Liver (tissue), 3 donors: Measurements from ENCODE around the gene MIEF2.

Experiments used
- JUND ChIP-seq, 2 donors: IDR thresholded peaks; 2 replicates each; pipeline ENCODE4 v1.6.1; 2016; ENCODE audit warnings: antibody characterized with exemption in 2 of 2
- TAF1 ChIP-seq: conservative IDR thresholded peaks from 2 replicates; pipeline ENCODE4 v1.6.1; 2016; ENCODE audit warnings: antibody characterized with exemption, mild to moderate bottlenecking
- TF ChIP-seq, protein P1 (sequence below): fragments of 150-350 bp; IDR thresholded peaks from 2 replicates; pipeline ENCODE4 v1.5.1; 2017; ENCODE audit warnings: improper control_type of control experiment, low read depth, low read length; ENCODE audit not compliant: missing input control
- donor health status: healthy.
- donor health status: healthy.

DNA sequence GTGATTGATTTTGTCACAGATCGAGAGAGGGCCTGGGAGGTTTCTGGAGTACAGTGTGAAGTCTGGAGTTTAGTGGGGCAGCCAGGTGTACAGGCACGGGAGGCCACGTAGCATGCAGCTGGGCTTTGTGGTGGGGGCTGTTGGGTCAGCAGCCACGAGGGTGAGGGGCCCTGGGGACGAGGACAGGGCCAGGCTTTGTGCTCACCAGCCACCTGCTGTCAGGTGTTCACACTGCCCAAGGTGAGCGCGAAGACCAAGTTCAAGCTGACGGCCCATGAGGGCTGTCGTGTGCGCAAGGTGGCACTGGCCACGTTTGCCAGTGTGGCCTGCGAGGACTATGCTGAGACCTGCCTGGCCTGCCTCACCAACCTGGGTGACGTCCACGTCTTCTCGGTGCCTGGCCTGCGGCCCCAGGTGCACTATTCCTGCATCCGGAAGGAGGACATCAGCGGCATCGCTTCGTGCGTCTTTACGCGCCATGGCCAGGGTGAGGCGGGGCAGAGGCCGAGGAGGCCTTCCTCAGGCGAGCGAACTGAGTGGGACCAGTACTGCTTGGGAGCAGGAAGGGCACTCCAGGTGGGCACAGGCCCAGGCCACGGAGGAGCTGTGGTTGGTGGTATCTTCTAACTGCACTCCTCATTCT, 19.1 kb upstream of the MIEF2 start:
- TF ChIP-seq, protein P1, sequence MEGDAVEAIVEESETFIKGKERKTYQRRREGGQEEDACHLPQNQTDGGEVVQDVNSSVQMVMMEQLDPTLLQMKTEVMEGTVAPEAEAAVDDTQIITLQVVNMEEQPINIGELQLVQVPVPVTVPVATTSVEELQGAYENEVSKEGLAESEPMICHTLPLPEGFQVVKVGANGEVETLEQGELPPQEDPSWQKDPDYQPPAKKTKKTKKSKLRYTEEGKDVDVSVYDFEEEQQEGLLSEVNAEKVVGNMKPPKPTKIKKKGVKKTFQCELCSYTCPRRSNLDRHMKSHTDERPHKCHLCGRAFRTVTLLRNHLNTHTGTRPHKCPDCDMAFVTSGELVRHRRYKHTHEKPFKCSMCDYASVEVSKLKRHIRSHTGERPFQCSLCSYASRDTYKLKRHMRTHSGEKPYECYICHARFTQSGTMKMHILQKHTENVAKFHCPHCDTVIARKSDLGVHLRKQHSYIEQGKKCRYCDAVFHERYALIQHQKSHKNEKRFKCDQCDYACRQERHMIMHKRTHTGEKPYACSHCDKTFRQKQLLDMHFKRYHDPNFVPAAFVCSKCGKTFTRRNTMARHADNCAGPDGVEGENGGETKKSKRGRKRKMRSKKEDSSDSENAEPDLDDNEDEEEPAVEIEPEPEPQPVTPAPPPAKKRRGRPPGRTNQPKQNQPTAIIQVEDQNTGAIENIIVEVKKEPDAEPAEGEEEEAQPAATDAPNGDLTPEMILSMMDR: no peak
- TF ChIP-seq JUND (IDR thresholded peaks at IDR 0.05) (no peak), TAF1 (no peak)
